NK-92 treated with Interleukin-12 subunit alpha and Interleukin-12 subunit beta, amount 100 ng/mL, for 24 hours (cell line): ENCODE measurements around the gene KPNA1.

Experiments used
- DNase-seq: peaks from one replicate; lab custom pipeline; 2025; lab: John Stamatoyannopoulos, UW

The KPNA1 gene

DNA sequence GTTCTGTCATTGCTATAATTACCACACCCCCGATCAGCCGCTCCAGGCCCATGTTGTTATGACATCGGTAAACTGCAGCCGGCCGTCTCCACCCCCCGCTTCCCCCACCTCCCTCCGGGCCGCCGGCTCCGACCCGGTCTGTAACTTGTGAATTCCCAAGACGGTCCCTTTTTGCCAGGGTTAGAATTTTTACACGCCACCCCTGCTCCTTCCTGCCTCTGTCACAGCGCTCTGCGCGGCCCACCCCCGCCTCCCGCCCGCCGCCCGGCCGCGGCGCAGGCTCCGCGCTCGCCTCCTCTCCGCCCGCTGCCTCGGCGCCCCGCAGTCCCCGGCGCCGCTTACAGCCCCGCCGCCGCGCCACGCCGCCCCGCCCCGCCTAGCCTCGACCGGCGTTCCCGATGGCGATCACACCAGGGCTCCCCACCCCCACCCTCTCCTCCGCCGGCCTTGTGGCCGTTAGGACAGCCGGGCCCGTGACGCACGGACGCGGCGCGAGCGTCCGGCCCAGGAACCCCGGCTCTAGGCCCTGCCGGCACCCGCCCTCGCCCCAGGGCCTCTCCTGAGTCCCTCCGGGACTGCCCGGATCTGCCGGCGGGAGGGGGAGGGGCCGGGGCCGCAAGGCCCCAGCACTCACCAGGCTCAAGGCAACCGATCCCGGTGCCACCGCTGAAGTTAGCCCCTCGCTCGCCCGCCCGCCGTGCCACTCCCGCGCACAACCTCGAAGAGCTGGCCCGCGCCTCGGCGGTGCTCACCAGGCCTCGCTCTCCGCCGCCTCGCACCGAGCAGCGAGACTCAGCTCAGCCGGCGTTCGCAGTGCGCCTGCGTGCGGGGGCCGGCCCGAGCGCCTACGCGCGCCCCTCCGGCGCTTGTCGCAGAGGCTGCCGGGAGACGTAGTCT, at the start of gene KPNA1:
Gene KPNA1, minus strand, starts transcription at position 817 of the 897 bp plus-strand sequence. CDS start 18,374 bp downstream, outside the sequence.
- peak; percentile 80 for DNase-seq

DNA sequence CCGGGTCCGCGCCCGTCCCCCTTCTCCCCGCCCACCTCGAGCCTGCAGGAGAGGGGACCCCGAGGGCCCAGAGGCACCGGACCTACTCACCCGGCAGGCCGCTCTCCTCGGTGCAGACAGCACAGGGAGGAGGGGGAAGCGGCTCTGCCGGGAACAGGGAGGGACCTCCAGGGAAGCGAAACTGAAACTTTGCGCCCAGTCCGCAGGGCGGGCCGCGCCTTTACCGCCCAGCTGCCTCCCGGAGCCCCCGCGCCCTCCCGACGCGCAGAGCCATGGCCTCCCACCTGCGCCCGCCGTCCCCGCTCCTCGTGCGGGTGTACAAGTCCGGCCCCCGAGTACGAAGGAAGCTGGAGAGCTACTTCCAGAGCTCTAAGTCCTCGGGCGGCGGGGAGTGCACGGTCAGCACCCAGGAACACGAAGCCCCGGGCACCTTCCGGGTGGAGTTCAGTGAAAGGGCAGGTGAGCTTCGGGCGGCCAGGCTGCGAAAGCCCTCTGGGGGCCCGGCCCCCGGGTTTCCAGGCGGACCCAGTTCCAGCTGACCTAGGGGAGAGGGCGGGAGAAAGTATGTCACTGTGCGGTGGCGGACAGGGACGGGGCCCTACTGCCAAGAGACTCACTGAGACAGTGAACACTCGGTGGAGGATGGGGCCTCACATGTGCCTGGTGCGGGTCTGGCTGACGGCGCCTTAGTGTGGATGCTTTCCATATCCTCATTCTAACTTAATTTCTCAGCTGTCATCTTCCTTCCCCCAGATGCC, 49.6 kb upstream of the KPNA1 start, which contains the start of the genes DTX3L and PARP9:
Gene DTX3L, plus strand, starts transcription at position 184 of the 758 bp plus-strand sequence. Its CDS starts 89 bp downstream, at position 273.
Gene PARP9, minus strand, starts transcription at position 146 of the 758 bp plus-strand sequence. CDS start 4,680 bp downstream, outside the sequence.
- peak; percentile 77 for DNase-seq

DNA sequence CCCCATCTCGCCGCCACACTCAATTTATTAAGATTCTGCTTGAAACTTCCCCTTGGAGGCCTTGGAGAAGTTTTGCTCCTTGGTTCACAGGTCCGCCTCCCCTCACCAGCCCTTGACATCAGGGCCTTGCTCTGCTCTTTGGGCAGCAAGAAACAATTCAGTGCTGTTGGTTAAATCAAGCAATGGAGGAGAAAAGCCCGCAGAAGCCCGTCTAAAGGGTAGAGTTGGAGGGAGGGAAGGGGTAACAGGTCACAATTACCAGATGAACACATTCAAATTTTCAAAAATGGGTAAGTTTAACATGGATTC, 48.9 kb upstream of the KPNA1 start:
- no peak for DNase-seq

DNA sequence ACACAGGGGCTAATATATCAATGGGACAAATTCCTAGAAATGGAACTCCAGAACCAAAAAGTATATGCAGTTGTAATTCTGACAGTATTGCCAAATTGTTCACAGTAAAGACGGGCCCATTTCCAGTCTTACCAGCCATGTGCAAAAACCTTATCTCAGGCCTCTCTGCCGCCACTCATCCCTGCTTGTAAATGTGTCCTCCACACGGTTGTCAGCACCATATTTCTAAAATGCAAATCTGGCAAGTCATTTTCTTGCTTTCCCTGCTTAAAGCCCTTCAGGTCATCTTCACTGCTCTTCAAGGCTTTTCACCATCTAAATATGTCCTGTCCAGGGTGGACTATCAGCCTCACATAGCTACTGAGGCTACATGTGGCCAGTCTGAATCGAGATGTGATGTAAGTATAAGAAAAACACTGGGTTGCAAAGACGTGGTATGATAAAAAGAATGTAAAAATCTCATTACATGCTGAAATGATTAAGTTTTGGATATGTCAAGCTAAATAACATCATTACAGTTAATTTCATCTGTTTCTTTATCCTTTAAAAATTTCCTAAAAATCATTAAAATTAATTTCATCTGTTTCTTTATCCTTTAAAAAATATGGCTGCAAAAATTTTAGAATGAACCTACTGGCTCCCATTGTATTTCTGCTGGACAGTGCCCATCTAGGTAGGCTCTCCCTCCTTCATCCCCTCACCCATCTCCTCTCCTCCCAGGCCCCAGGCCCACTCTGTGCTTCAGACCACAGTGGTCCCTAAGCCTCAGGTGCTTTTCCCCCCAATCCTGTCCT, 48.4 kb upstream of the KPNA1 start:
- no peak for DNase-seq

DNA sequence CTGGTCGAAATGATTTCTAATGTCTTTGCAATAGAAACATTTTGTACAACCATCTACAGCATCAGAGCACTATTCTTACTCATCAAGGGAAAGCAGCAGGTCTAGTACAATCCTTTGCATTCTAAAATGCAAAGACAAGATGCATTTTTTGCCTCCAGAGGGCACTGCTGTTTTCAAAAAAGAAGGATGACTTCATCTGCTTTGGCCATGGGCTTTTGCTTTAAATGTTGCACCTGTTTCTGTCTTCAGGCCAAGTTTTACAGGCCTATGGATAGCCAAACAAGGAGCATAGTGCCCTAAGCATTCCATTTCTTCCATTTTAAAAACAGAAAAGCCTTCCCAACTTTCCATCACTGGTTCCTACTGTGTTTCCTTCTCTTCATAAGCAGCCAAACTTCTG, 45.9 kb upstream of the KPNA1 start:
- peak; percentile 16 for DNase-seq

DNA sequence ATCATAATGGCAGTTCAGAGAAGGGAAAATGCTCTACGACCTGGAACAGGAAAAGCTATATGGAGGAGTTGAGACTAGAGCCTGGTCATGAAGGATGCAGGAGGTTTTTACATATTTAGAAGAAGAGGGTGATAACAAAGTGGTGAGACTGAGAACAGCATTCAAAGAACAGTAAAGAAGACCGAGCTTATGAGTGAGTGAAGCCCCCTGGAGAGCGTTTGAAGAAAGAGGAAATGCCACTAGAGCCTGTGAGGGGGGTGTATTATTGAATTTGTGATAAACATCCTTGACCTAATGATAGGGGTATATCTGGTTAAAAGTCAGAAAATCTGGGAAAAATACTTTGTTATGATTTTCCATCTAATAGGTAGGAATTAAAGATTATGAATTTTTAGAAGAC, 45.2 kb upstream of the KPNA1 start:
- no peak for DNase-seq

DNA sequence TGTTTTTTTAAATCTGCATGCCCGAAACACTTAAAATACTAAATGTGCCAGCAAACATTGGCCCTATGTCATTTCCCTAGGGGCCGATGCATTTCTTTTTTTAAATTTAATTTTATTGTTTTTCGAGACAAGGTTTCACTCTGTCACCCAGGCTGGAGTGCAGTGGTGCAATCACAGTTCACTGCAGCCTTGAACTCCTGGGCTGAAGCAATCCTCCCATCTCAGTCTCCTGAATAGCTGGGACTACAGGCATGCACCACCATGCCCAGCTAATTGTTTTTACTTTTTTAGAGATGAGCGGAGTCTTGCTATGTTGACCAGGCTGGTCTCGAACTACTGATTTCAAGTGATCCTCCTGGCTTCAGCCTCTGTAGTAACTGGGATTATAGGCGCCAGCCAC, 43.9 kb upstream of the KPNA1 start:
- no peak for DNase-seq

DNA sequence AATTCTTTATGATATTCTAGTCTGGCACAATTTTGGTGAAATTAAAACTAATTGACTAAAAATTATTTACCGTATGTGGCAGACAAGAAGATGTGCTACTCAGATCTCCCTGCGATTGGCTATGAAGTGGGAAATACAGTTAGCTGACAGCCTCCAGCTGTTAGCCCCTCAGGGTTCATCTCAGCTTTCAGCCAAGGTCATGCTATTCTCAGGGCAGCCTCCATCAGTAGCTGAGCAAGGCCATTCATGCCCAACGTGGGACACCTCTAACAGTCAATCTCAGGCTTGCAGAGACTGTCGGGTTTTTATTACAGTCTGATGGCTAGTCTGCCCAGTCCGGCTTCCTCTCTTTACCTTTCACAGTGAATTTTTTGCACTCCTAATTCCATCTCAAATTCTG, 42.6 kb upstream of the KPNA1 start:
- no peak for DNase-seq

DNA sequence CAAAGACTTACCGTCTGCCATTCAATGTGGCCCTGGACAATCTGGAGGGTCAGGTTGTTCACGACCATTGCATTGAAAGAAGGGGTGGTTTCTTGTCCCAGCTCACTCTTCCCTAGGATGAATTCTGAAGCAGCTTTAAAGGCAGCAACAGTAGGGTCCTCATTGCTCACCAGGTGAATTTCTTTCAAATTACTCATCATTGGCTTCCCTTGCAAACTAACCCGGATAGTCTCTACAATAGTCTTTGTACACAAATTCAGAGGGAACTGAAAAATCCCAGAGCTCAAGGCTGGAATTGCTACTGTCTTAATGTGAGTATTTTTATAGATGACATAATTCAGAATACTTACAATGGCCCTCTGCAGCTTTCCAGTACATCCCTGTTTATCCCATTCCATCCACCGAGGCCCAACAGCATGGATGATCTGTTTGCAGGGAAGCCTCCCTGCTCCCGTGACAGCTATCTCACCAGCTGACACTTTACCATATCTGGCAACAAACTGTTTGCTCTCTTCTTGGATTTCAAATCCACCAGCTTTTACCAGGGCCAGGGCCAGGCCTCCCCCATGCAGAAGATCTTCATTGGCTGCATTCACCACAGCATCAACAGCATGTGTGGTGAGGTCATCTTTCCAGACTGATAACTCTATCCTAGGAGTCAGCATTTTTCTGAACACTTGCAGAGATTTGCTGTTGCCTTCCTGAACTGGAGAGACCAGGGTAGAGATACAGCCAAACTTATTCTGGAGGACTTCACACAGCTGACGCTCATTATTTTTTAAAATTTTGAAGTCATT, 40.7 kb upstream of the KPNA1 start:
- no peak for DNase-seq

DNA sequence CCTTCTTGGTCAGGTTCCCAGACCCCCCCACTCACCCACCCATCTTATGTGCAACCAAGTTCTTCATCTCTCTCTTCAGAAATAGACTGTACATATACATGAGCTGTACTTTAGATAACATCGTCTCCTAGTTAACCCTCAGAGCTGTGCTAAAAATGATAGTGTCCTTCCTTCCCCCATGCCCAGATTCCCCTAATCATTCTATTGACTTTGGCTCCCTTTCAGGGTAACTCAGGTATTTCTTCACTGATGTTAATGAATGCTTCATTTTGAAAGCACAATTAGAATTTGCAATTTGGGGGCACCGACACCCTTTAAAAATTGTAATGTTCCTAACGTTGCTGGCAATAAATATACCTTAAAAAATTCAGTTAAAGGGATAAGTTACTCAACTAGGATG, 38.4 kb upstream of the KPNA1 start:
- DNase-seq = no peak

DNA sequence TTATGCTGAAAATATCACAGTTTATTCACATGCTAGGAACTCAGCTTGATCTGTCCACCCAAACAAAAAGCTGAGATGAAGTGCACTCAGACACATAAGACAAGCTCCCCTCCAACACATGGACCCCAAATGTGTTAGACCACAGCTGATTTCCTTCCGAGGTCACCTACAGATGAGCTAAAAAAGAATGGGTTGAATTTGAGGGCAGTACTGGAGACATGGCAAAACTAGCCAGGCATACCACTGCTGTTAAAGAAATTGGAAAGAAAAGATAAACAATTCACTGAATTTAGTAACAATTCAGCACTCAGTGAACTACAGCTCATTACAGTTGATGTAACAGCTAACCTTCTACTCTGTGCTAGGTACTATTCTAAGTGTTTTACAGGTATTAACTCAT, 33.9 kb upstream of the KPNA1 start:
- DNase-seq = no peak

DNA sequence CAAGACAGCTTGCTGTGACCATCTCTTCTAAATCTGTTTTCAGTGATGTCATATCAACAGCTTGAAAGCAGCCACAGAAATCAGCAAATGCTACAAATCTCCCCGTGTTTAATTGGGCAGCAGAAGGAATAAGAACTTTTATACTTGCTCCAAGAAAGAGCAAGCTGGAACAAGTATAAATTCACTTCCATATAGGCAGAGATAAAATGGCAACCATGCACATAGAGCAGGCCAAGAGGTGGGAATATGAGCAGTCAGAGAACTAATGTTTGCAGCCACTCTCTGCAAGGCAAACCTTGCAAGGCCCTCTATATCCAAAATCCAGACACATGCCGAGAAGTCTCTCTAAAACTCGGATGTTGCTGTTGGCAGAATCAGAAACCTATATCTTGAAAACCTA, 33.3 kb upstream of the KPNA1 start:
- DNase-seq = no peak

DNA sequence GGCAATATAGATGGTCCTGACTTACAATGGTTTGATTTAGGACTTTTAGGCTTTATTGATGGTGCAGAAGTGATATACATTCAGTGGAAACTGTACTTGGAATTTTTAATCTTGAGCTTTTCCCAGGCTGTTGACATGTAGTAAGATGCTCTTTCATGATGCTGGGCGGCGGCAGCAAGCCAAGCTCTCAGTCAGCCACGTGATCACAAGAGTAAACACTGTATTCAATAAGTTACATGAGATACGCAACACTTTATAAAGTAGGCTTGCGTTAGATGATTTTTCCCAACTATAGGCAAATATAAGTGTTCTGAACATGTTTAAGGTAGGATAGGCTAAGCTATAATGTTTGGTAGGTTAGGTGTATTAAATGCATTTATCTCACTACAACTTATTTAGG, 31.4 kb upstream of the KPNA1 start:
- DNase-seq = no peak

DNA sequence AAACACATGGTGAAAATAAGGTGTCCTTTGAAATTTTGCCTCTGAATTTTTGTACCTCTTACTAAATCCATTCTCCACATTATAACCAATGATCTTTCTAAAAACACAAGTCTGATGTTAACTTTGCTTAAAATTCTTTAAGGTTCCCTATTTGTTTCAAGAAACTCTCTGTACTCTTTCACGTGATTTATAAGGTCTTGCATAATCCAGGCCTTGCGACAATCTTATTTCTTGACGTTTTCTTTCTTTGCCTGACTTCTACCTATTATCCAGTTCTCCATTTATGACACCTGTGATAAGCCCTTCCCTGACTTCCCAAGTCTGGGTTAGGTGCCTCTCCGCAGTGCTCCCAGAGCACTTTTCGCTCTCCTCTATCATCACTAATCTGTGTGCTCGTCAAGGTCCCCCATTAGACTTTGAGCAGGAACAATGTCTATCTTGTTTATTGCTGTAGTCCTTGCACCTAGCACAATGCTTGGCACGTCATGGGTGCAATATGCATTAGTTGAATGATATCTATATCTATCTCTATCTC, 24.3 kb upstream of the KPNA1 start:
- no peak for DNase-seq

DNA sequence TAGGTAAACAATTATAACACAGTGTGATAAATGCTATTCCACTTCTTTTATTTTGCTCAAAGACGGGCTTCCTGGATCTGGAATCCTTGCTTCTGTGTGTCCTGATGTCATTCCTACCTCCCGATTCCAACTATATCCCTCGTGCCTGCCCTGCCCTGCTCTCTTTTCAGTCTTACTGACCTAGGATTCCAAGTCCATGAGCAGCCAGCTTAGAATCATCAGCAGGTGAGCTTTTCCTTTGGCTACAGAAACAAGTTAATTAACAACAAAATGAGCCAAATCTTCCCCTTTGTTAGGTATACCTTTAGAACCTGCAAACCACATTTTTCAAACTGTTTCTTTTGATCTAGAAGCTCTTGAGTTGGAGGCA, 21.9 kb upstream of the KPNA1 start:
- no peak for DNase-seq

DNA sequence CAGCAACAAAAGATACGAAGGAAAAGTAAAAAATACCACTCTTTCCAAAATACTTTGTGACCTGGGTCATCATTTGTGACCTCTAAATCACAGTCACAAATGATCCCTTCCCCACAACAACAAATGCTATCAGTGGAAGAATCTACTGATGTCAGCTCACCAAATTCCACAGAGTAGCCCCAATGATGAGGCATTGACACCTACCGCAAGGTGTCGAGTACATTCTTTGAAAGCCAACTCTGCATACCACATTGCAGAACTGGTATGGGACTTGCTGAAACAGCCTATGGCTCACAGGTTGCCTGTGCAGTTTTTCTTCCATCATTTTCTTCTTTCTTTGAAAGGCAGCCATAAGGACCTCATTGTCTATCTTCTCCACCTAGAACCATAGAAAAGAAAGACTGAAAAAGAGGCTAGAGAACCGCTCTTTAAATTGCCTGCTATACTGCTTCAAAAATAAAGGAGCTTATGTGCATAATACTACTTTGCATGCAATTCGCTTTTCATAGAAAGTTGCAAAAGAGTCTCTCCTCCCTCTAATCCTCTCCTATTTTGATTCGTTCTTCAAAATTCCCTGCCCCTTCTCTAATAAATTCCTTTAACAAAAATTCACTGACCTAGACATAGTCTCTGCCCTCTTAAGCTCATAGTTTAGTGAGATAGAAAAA, 21.4 kb upstream of the KPNA1 start:
- DNase-seq = peak; percentile 21

DNA sequence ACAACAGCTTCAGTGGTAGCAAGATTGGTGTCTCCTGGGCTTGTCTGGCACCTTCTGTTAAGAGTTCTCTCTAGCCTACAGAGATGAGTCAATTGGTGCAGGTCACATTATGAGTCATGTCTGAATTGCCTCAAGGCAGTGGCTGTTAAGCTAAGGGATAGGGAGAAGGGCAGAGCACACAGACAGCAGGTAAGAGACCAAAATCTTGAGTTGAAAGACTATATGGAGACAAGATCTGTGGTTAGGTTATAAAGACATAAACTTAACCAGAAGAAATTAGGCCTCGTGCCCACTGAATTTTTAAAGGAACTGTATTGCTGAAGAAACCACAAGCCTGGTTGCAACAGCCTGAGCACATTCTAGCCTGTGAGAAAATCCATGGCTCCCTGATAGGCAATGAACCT, 19.2 kb upstream of the KPNA1 start:
- peak; percentile 57 for DNase-seq

DNA sequence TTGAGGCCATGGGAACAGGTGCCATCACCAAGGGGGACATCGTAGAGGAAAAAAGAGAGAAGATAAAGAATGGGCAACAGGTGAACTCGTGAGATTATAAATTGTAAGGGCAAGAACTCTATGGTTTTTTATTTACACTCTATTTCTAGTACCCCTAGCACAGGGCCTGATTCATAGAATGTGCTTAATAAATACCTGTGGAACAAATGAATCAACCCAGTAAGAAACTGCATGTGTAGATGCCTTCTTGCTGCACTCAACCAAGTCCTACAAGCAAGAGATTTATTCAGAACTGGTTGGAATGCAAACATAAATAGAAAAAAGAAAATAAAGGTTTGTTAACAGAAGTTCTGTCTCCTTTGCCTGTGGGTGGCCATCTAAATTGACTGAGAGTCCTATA, 18.7 kb upstream of the KPNA1 start:
- no peak for DNase-seq

DNA sequence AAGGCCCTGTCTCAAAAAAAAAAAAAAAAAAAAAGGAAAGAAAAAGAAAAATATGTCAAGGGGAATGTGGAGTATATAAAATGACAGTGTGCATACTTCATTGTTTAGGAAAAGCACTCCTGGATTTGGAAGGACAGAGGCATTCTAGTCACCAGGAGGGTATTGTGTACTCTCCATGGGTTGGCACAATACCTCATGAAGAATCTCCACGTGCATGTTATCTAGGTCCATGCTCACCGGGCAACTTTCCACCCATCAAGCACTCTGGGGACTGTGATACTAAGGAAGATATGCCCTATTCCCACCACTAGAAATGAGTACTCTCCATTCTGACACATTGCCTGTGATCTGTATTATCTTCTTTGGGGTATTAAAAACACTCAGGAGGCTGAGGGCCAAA, 15.4 kb upstream of the KPNA1 start:
- DNase-seq = no peak

DNA sequence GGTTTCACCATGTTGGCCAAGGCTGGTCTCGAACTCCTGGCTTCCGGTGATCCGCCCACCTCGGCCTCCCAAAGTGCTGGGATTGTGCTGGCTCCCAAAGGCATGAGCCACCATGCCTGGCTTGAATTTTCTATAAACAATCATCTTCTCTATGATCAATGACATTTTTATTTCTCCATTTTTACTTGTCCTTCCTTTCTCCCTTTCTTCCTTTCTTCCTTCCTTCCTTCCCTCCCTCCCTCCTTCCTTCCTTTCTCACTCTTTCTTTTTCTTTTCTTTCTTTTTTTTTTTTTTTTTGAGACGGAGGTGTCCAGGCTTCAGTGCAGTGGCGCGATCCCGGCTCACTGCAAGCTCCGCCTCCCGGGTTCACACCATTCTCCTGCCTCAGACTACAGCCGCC, 8.6 kb upstream of the KPNA1 start:
- no peak for DNase-seq

DNA sequence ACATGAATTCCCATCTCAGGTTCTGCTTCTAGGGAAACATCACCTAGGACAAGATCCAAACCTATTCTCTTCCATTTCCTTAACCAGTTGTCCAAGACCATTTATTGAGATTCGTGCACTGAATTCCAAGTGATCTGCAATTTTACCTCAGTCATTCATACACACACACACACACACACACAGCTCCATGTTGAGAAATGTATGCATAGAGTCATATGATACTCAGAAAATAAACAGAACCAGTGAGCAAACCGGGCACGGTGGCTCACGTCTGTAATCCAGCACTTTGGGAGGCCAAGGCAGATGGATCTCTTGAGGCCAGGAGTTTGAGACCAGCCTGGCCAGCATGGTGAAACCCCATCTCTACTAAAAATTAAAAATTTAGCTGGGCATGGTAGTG, 6.1 kb upstream of the KPNA1 start:
- DNase-seq = no peak
